ENCODE data around the gene LIMS1. TPM values are rescaled to one million over a fixed set of nuclear protein-coding genes. Genes with fewer than 3 reads are reported as not detected.
"Not testable (repeated sequence)": the region's sequence is repeated elsewhere in the genome, so short reads cannot be mapped to it uniquely, and the experiment has no call there.

The LIMS1 gene
- total and polyA plus RNA-seq, 10 donors, result 8.9 to 104 (median 61.2) TPM

- no peaks in the 10 kb centered on the region for H3K9me3 ChIP-seq
- peaks cover 0 to 27% (median 0%) of the 10 kb centered on the region in 6 donors for H3K4me1 ChIP-seq
- no peaks in the 10 kb centered on the region for H3K36me3 ChIP-seq
- TF ChIP-seq POLR2AphosphoS5 (IDR thresholded peaks at IDR 0.05) (no peak), POLR2A (IDR thresholded peaks at IDR 0.05) (no peak), CTCF (IDR thresholded peaks at IDR 0.05 in 8 of 11, conservative IDR thresholded peaks at IDR 0.05 in 3 of 11) (no peak)
- H3K27ac ChIP-seq, result peak overlapping the region in 5 of 8 donors; percentile 28 to 52 (median 42)
- H3K4me3 ChIP-seq, result no peak overlapping the region
- intact Hi-C loops (cut with DNase I; ENCODE audit: low total_unique reads), result no loop called here
- H3K27me3 ChIP-seq (replicated peaks in 1 of 7), result no peaks in the 10 kb centered on the region
- 90 to 97% (median 93%) methylated on average over 5 of the region's 5 CpGs for WGBS, 5 donors
- no peak for DNase-seq
These were observed 20.3 kb downstream of the LIMS1 start for GRCh38 chr2:108554528-108554927.

GRCh38 chr2:108555572-108555971 lies 21.3 kb downstream of the LIMS1 start:
- Histone ChIP-seq H3K27me3 (replicated peaks in 1 of 7) (no peaks in the 10 kb centered on the region), H3K9me3 (no peaks in the 10 kb centered on the region), H3K36me3 (no peaks in the 10 kb centered on the region), H3K27ac (peak overlapping the region in 1 of 8 donors; percentile 2), H3K4me3 (no peak overlapping the region), H3K4me1 (peaks cover 0 to 27% (median 0%) of the 10 kb centered on the region in 6 donors)
- 90 to 97% (median 92%) methylated on average over 2 of the region's 2 CpGs for WGBS, 5 donors
- intact Hi-C loops (cut with DNase I; ENCODE audit: low total_unique reads), result no loop called here
- DNase-seq, result no peak
- TF ChIP-seq POLR2A (IDR thresholded peaks at IDR 0.05), result no peak
- TF ChIP-seq CTCF (IDR thresholded peaks at IDR 0.05 in 8 of 11, conservative IDR thresholded peaks at IDR 0.05 in 3 of 11), result no peak
- no peak for TF ChIP-seq POLR2AphosphoS5 (IDR thresholded peaks at IDR 0.05)

- peaks cover 0 to 27% (median 0%) of the 10 kb centered on the region in 6 donors for H3K4me1 ChIP-seq
- intact Hi-C loops (cut with DNase I; ENCODE audit: low total_unique reads); H3K4me3 ChIP-seq; H3K27me3 ChIP-seq (replicated peaks in 1 of 7); H3K36me3 ChIP-seq; H3K27ac ChIP-seq; DNase-seq; H3K9me3 ChIP-seq: not testable (repeated sequence)
- 76 to 89% (median 87%) methylated on average over 2 of the region's 2 CpGs for WGBS, 5 donors
These were observed 22.3 kb downstream of the LIMS1 start for GRCh38 chr2:108556581-108556980.

GRCh38 chr2:108560241-108560811 lies 26.1 kb downstream of the LIMS1 start:
- TF ChIP-seq CTCF (IDR thresholded peaks at IDR 0.05 in 8 of 11, conservative IDR thresholded peaks at IDR 0.05 in 3 of 11), result no peak
- no peak for TF ChIP-seq POLR2AphosphoS5 (IDR thresholded peaks at IDR 0.05)
- no peak for TF ChIP-seq POLR2A (IDR thresholded peaks at IDR 0.05)
- WGBS, 5 donors, result 81 to 89% (median 87%) methylated on average over 6 of the region's 6 CpGs

More at GRCh38 chr2:108560241-108560811, 26.1 kb downstream of the LIMS1 start:
- H3K27me3 ChIP-seq (replicated peaks in 1 of 7), result no peaks in the 10 kb centered on the region
- no peak overlapping the region for H3K4me3 ChIP-seq
- no peaks in the 10 kb centered on the region for H3K36me3 ChIP-seq
- no peak overlapping the region for H3K27ac ChIP-seq
- DNase-seq, result no peak
- H3K4me1 ChIP-seq, result peaks cover 0 to 21% (median 5%) of the 10 kb centered on the region in 6 donors
- intact Hi-C loops (cut with DNase I; ENCODE audit: low total_unique reads), result no loop called here
- H3K9me3 ChIP-seq, result peaks cover 0 to 4% (median 0%) of the 10 kb centered on the region in 8 donors
